ENCODE measurements around the gene DRP2. TPM values are rescaled to one million over a fixed set of nuclear protein-coding genes. Genes with fewer than 3 reads are reported as not detected.
A peak's percentile ranks its signal among the peaks of the same experiment; 100 is the strongest.

The DRP2 gene
- total and polyA plus RNA-seq, 2 donors (not counting 1 experiment from before 2014, with no cell fraction given): 0.50 to 0.59 TPM

DNA sequence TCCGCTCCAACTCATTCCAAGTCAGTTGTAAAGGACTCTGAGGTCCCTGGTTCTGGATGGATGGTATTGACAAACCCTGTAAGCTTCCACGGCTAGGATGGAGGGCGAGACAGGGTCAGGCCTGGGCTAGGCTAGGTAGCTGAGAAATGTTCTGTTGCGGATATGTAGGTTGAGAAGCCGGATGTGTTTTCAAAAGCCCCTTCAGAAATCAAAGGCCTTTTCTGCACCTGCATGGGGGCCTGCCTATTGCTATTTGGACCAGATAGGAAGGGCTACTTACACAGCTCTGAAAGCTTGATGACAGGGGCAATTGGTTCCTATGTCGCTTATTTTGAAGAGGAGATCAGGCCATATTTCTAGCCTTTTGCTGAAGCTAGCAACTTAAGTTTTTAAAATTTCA lies 1.9 kb upstream of the DRP2 start:
- H3K27me3 ChIP-seq (ENCODE audit: control insufficient read depth, insufficient read depth, low read length): no peaks in the 10 kb centered on the region
- H3K36me3 ChIP-seq (ENCODE audit: control insufficient read depth, insufficient read depth, low read length): no peaks in the 10 kb centered on the region
- no peaks in the 10 kb centered on the region for H3K4me1 ChIP-seq (ENCODE audit: control insufficient read depth, extremely low read depth, insufficient read depth, low read length)
- no peak overlapping the region for H3K27ac ChIP-seq (ENCODE audit: insufficient read depth, low read length)
- no peak for DNase-seq (ENCODE audit: low read depth in 2 of 2)
- no peak for TF ChIP-seq EZH2 (IDR thresholded peaks at IDR 0.05; ENCODE audit: low read length, missing control alignments)
- TF ChIP-seq, protein P1, sequence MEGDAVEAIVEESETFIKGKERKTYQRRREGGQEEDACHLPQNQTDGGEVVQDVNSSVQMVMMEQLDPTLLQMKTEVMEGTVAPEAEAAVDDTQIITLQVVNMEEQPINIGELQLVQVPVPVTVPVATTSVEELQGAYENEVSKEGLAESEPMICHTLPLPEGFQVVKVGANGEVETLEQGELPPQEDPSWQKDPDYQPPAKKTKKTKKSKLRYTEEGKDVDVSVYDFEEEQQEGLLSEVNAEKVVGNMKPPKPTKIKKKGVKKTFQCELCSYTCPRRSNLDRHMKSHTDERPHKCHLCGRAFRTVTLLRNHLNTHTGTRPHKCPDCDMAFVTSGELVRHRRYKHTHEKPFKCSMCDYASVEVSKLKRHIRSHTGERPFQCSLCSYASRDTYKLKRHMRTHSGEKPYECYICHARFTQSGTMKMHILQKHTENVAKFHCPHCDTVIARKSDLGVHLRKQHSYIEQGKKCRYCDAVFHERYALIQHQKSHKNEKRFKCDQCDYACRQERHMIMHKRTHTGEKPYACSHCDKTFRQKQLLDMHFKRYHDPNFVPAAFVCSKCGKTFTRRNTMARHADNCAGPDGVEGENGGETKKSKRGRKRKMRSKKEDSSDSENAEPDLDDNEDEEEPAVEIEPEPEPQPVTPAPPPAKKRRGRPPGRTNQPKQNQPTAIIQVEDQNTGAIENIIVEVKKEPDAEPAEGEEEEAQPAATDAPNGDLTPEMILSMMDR (conservative IDR thresholded peaks at IDR 0.05 in 1 of 2, IDR thresholded peaks at IDR 0.05 in 1 of 2; ENCODE audit: low read depth in 1 of 2, low read length in 2 of 2): no peak
- H2AFZ ChIP-seq (ENCODE audit: low read length): no peak overlapping the region
- H3K4me3 ChIP-seq (replicated peaks in 1 of 4; ENCODE audit: control extremely low read depth in 1 of 4, insufficient read depth in 1 of 4, low read depth in 3 of 4, low read length in 4 of 4): no peak overlapping the region
- H3K9ac ChIP-seq (ENCODE audit: insufficient read depth, low read length): no peak overlapping the region
- H3K79me2 ChIP-seq (ENCODE audit: control insufficient read depth, insufficient read depth, low read length): no peaks in the 10 kb centered on the region
- no peak overlapping the region for H3K4me2 ChIP-seq (ENCODE audit: extremely low read depth, insufficient read depth, low read length)
- H3K9me3 ChIP-seq (ENCODE audit: control insufficient read depth, insufficient read depth, low read depth, low read length): no peaks in the 10 kb centered on the region
- H4K20me1 ChIP-seq (ENCODE audit: control insufficient read depth, extremely low read depth, insufficient read depth, low read length): no peaks in the 10 kb centered on the region

DNA sequence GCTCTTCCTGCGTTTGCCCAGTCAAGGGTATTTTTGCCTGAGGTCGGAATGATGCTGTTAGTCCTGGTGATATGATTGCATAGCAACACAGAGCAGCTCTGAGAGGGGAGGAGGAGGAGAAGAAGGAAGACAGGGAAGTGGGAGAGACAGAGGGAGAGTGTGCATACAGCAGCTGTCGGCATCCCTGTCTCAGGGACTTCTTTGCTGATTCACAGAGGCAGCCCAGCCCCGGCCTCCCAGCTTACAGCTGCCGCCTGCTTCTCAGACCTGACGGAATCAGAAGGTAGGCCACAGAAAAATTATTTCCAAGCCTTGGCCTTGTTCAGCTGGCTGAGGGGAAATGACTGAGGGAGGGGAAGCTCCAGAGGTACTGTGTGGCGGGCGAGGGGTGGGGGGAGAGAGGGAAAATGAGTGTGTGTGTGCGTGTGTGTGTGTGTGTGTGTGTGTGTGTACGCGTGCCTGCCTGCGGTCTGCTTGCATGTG lies 319 bp downstream of the DRP2 start:
- H3K36me3 ChIP-seq (ENCODE audit: control insufficient read depth, insufficient read depth, low read length): no peaks in the 10 kb centered on the region
- peak overlapping the region; percentile 16 for H3K27ac ChIP-seq (ENCODE audit: insufficient read depth, low read length)
- peak overlapping the region in 2 of 4 experiments; percentile 29 to 41 for H3K4me3 ChIP-seq (replicated peaks in 1 of 4; ENCODE audit: control extremely low read depth in 1 of 4, insufficient read depth in 1 of 4, low read depth in 3 of 4, low read length in 4 of 4)
- H3K9me3 ChIP-seq (ENCODE audit: control insufficient read depth, insufficient read depth, low read depth, low read length): no peaks in the 10 kb centered on the region
- TF ChIP-seq EZH2 (IDR thresholded peaks at IDR 0.05; ENCODE audit: low read length, missing control alignments): no peak
- TF ChIP-seq, protein P1 (conservative IDR thresholded peaks at IDR 0.05 in 1 of 2, IDR thresholded peaks at IDR 0.05 in 1 of 2; ENCODE audit: low read depth in 1 of 2, low read length in 2 of 2): no peak
- H3K4me1 ChIP-seq (ENCODE audit: control insufficient read depth, extremely low read depth, insufficient read depth, low read length): no peaks in the 10 kb centered on the region
- H3K4me2 ChIP-seq (ENCODE audit: extremely low read depth, insufficient read depth, low read length): peak overlapping the region; percentile 21
- H3K9ac ChIP-seq (ENCODE audit: insufficient read depth, low read length): no peak overlapping the region
- DNase-seq (ENCODE audit: low read depth in 2 of 2): peak; percentile 51 to 72
- H3K79me2 ChIP-seq (ENCODE audit: control insufficient read depth, insufficient read depth, low read length): no peaks in the 10 kb centered on the region
- H3K27me3 ChIP-seq (ENCODE audit: control insufficient read depth, insufficient read depth, low read length): no peaks in the 10 kb centered on the region
- peak overlapping the region; percentile 65 for H2AFZ ChIP-seq (ENCODE audit: low read length)
- H4K20me1 ChIP-seq (ENCODE audit: control insufficient read depth, extremely low read depth, insufficient read depth, low read length): no peaks in the 10 kb centered on the region

DNA sequence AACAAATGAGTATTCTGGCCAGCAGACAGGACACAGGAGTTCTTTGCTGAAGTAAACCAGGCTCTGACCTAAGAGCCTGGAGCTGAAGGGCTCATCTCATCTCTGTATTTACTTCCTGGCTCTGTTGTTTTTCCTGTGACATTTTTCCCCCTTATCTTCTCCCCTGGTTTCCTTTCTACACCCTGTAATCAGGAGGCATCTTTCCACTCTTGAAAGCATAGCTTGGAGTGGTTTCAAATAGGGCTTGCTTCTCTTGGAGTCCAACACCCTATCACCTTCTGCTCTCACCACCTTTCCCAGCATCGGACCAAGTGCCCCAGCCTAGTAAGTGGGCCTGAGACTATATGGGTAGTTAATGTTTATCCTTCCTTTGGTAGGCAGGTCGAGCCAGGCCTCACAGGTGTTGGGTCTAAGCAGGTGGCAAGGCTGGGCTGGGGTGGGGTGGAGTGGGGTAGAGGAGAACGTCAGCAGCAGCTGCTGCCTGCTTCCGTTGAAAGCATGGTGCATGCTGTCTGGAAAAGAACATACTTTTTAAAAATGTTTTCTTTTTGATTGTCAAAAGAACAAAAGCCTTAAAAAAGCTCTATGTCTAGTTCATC lies 1.2 kb downstream of the DRP2 start:
- no peaks in the 10 kb centered on the region for H3K79me2 ChIP-seq (ENCODE audit: control insufficient read depth, insufficient read depth, low read length)
- H3K9ac ChIP-seq (ENCODE audit: insufficient read depth, low read length): no peak overlapping the region
- no peak for DNase-seq (ENCODE audit: low read depth in 2 of 2)
- no peaks in the 10 kb centered on the region for H4K20me1 ChIP-seq (ENCODE audit: control insufficient read depth, extremely low read depth, insufficient read depth, low read length)
- no peaks in the 10 kb centered on the region for H3K27me3 ChIP-seq (ENCODE audit: control insufficient read depth, insufficient read depth, low read length)
- no peaks in the 10 kb centered on the region for H3K9me3 ChIP-seq (ENCODE audit: control insufficient read depth, insufficient read depth, low read depth, low read length)
- peak overlapping the region in 1 of 4 experiments; percentile 14 for H3K4me3 ChIP-seq (replicated peaks in 1 of 4; ENCODE audit: control extremely low read depth in 1 of 4, insufficient read depth in 1 of 4, low read depth in 3 of 4, low read length in 4 of 4)
- H3K36me3 ChIP-seq (ENCODE audit: control insufficient read depth, insufficient read depth, low read length): no peaks in the 10 kb centered on the region
- no peaks in the 10 kb centered on the region for H3K4me1 ChIP-seq (ENCODE audit: control insufficient read depth, extremely low read depth, insufficient read depth, low read length)
- H2AFZ ChIP-seq (ENCODE audit: low read length): no peak overlapping the region
- H3K27ac ChIP-seq (ENCODE audit: insufficient read depth, low read length): no peak overlapping the region
- TF ChIP-seq, protein P1 (conservative IDR thresholded peaks at IDR 0.05 in 1 of 2, IDR thresholded peaks at IDR 0.05 in 1 of 2; ENCODE audit: low read depth in 1 of 2, low read length in 2 of 2): no peak
- TF ChIP-seq EZH2 (IDR thresholded peaks at IDR 0.05; ENCODE audit: low read length, missing control alignments): no peak
- peak overlapping the region; percentile 40 for H3K4me2 ChIP-seq (ENCODE audit: extremely low read depth, insufficient read depth, low read length)
